H1 (cell line): Measurements from ENCODE around the gene SPACA9. TPM values are rescaled to one million over a fixed set of nuclear protein-coding genes. Genes with fewer than 3 reads are reported as not detected.

ENCODE experiments used
- CTCF ChIA-PET: fragments of 300-600 bp; sonication (Branson Sonifier 250); formaldehyde crosslinking; loops from one replicate; lab custom pipeline; 2021; ENCODE audit not compliant: partially characterized antibody; lab: Charles Lee
- POLR2A ChIA-PET: fragments of 300-600 bp; sonication (Branson Sonifier 250); formaldehyde crosslinking; loops from one replicate; lab custom pipeline; 2021; ENCODE audit warnings: inconsistent platforms; ENCODE audit not compliant: partially characterized antibody; lab: Charles Lee
- DNase-seq, 2 experiments: peaks; one replicate each; pipeline versions ENCODE4 v3.0.0 to v3.0.0-alpha.2; 2010 to 2022; ENCODE audit warnings: low spot score in 2 of 2, low read depth in 1 of 2, mixed read lengths in 1 of 2
- FAIRE-seq: peaks from 2 replicates; lab custom pipeline; 2011; peaks lifted over from hg19 to GRCh38; lab: Jason Lieb, UNC
- H2AFZ ChIP-seq: 2 replicates; pipeline ENCODE4 v1.8.1; 2012; ENCODE audit warnings: low read length, inconsistent platforms
- H2AK5ac ChIP-seq: 2 replicates; pipeline ENCODE4 v1.6.1; 2013; ENCODE audit warnings: low read depth, low read length
- H2BK120ac ChIP-seq: replicated peaks from 2 replicates; pipeline ENCODE3; 2013; ENCODE audit warnings: low read depth, low read length, inconsistent platforms
- H2BK12ac ChIP-seq: 2 replicates; pipeline ENCODE4 v1.6.1; 2013; ENCODE audit warnings: low read depth, low read length
- H2BK15ac ChIP-seq: 2 replicates; pipeline ENCODE4 v1.6.1; 2013; ENCODE audit warnings: low read length
- H2BK20ac ChIP-seq: 2 replicates; pipeline ENCODE4 v1.6.1; 2013; ENCODE audit warnings: low read length
- H2BK5ac ChIP-seq: 2 replicates; pipeline ENCODE4 v1.6.1; 2013; ENCODE audit warnings: low read depth, low read length
- H3K14ac ChIP-seq: 2 replicates; pipeline ENCODE4 v1.6.1; 2013; ENCODE audit warnings: inconsistent platforms; ENCODE audit not compliant: insufficient read length
- H3K18ac ChIP-seq: 2 replicates; pipeline ENCODE4 v1.6.1; 2013; ENCODE audit warnings: low read length; ENCODE audit errors: extremely low read depth
- H3K23ac ChIP-seq: 2 replicates; pipeline ENCODE4 v1.6.1; 2013; ENCODE audit warnings: inconsistent platforms; ENCODE audit not compliant: insufficient read length
- H3K23me2 ChIP-seq: 2 replicates; pipeline ENCODE4 v1.6.1; 2013; ENCODE audit warnings: low read depth, low read length
- H3K27ac ChIP-seq: 2 replicates; pipeline ENCODE4 v1.6.1; 2011; ENCODE audit warnings: low read depth, low read length, inconsistent platforms
- H3K27me3 ChIP-seq, 4 experiments: replicated peaks in 1 of 4; 1 replicate in 1 of 4; 2 replicates in 3 of 4; pipeline versions ENCODE4 v1.6.1 to v1.8.1; 2011 to 2013; ENCODE audit warnings: low read length in 3 of 4, mild to moderate bottlenecking in 3 of 4, inconsistent platforms in 2 of 4, mixed read lengths in 2 of 4, moderate library complexity in 1 of 4; ENCODE audit not compliant: control insufficient read depth in 3 of 4, insufficient read depth in 3 of 4; ENCODE audit errors: extremely low read depth in 1 of 4
- H3K36me3 ChIP-seq, 4 experiments: 2 replicates each; pipeline versions ENCODE4 v1.6.1 to v1.8.1; 2011 to 2013; ENCODE audit warnings: mild to moderate bottlenecking in 4 of 4, low read length in 3 of 4, moderate library complexity in 2 of 4, control low read depth in 1 of 4, inconsistent platforms in 1 of 4; ENCODE audit not compliant: insufficient read depth in 4 of 4, control insufficient read depth in 2 of 4
- H3K4ac ChIP-seq: replicated peaks from 2 replicates; pipeline ENCODE3; 2013; ENCODE audit warnings: low read length, low read depth, mixed read lengths, inconsistent platforms; ENCODE audit not compliant: insufficient read length
- H3K4me1 ChIP-seq, 4 experiments: replicated peaks in 1 of 4; 1 replicate in 1 of 4; 2 replicates in 3 of 4; pipeline versions ENCODE4 v1.6.1 to v1.8.1; 2011 to 2013; ENCODE audit warnings: low read length in 3 of 4, inconsistent platforms in 2 of 4, mixed read lengths in 1 of 4; ENCODE audit not compliant: insufficient read depth in 4 of 4, control insufficient read depth in 3 of 4
- H3K4me2 ChIP-seq, 2 experiments: 2 replicates each; pipeline versions ENCODE4 v1.6.1 to v1.8.1; 2011 to 2013; ENCODE audit warnings: low read depth in 2 of 2, low read length in 2 of 2, control low read depth in 1 of 2, inconsistent platforms in 1 of 2, mild to moderate bottlenecking in 1 of 2; ENCODE audit not compliant: insufficient read depth in 1 of 2
- H3K4me3 ChIP-seq, 4 experiments: fragments of 200-600, 300-600 bp in 1 of 4; sonication (generic), shearing (Covaris generic), sonication (Bioruptor Twin) in 1 of 4; 2 replicates each; pipeline versions ENCODE4 v1.5.1 to v1.8.1; 2011 to 2016; ENCODE audit warnings: low read length in 4 of 4, low read depth in 3 of 4, control low read depth in 2 of 4, inconsistent platforms in 2 of 4, mild to moderate bottlenecking in 2 of 4, mixed read lengths in 1 of 4, moderate library complexity in 1 of 4; ENCODE audit not compliant: insufficient read depth in 2 of 4; ENCODE audit errors: extremely low read depth in 1 of 4
- H3K56ac ChIP-seq: replicated peaks from 2 replicates; pipeline ENCODE3; 2013; ENCODE audit warnings: low read depth, mild to moderate bottlenecking, mixed read lengths, low read length, inconsistent platforms; ENCODE audit not compliant: insufficient read length
- H3K79me1 ChIP-seq: 2 replicates; pipeline ENCODE4 v1.6.1; 2013; ENCODE audit warnings: low read depth, low read length, control low read depth
- H3K79me2 ChIP-seq, 2 experiments: 2 replicates each; pipeline versions ENCODE4 v1.6.1 to v1.8.1; 2012 to 2013; ENCODE audit warnings: low read length in 2 of 2, mild to moderate bottlenecking in 2 of 2, inconsistent platforms in 1 of 2; ENCODE audit not compliant: insufficient read depth in 2 of 2, control insufficient read depth in 1 of 2
- H3K9ac ChIP-seq, 4 experiments: replicated peaks in 1 of 4; 1 replicate in 1 of 4; 2 replicates in 3 of 4; pipeline versions ENCODE4 v1.6.1 to v1.8.1; 2011 to 2013; ENCODE audit warnings: low read depth in 3 of 4, low read length in 3 of 4, control low read depth in 2 of 4, mild to moderate bottlenecking in 2 of 4, moderate library complexity in 2 of 4, inconsistent platforms in 1 of 4; ENCODE audit errors: extremely low read depth in 1 of 4
- H3K9me3 ChIP-seq, 2 experiments: 2 replicates each; pipeline versions ENCODE4 v1.6.1 to v1.8.1; 2012 to 2013; ENCODE audit warnings: mild to moderate bottlenecking in 2 of 2, moderate library complexity in 2 of 2, control low read depth in 1 of 2, inconsistent platforms in 1 of 2, low read depth in 1 of 2, low read length in 1 of 2, mixed read lengths in 1 of 2; ENCODE audit not compliant: insufficient read depth in 2 of 2
- H4K20me1 ChIP-seq, 2 experiments: replicated peaks in 1 of 2; 2 replicates each; pipeline versions ENCODE3 to v1.8.1; 2011 to 2013; ENCODE audit warnings: inconsistent platforms in 2 of 2, low read length in 2 of 2, mild to moderate bottlenecking in 1 of 2; ENCODE audit not compliant: insufficient read depth in 2 of 2, control insufficient read depth in 1 of 2
- H4K5ac ChIP-seq: 2 replicates; pipeline ENCODE4 v1.6.1; 2013; ENCODE audit warnings: low read length, low read depth, mixed read lengths, inconsistent platforms; ENCODE audit not compliant: insufficient read length
- H4K8ac ChIP-seq: 2 replicates; pipeline ENCODE4 v1.8.0; 2013; ENCODE audit warnings: mild to moderate bottlenecking, moderate library complexity, low read length, inconsistent platforms; ENCODE audit not compliant: insufficient read depth; ENCODE audit errors: extremely low read depth
- H4K91ac ChIP-seq: replicated peaks from 2 replicates; pipeline ENCODE3; 2013; ENCODE audit warnings: low read length, mixed read lengths, inconsistent platforms; ENCODE audit not compliant: insufficient read length
- RNF2 ChIP-seq: fragments of 200-900, 300-1000 bp; sonication (generic); IDR thresholded peaks from 2 replicates; pipeline ENCODE4 v1.7.1; 2016; ENCODE audit warnings: borderline replicate concordance, low read depth, mild to moderate bottlenecking, antibody characterized with exemption, low read length; ENCODE audit not compliant: poor library complexity, severe bottlenecking; ENCODE audit errors: missing control alignments
- SRF ChIP-seq: IDR thresholded peaks from 2 replicates; pipeline ENCODE4 v1.6.1; 2011; ENCODE audit warnings: mild to moderate bottlenecking, low read depth, low read length, moderate library complexity
- TAF1 ChIP-seq: IDR thresholded peaks from 2 replicates; pipeline ENCODE4 v1.6.1; 2011; ENCODE audit warnings: mild to moderate bottlenecking, low read depth, low read length
- TBP ChIP-seq: IDR thresholded peaks from 2 replicates; pipeline ENCODE4 v1.6.1; 2011; ENCODE audit warnings: low read depth, low read length, improper control_type of control experiment
- WGBS, 2 experiments: shearing (Covaris generic) in 1 of 2; methylation state at CpG; one replicate each; pipeline versions ENCODE4 v1.1.6 to v1.1.7; 2013 to 2015; ENCODE audit warnings: low lambda C conversion rate in 2 of 2, mixed read lengths in 2 of 2, inconsistent platforms in 1 of 2, low coverage in 1 of 2, missing lambda C conversion rate in 1 of 2; ENCODE audit not compliant: insufficient replicate concordance in 2 of 2, insufficient coverage in 1 of 2, insufficient read length in 1 of 2; ENCODE audit errors: extremely low coverage in 1 of 2, missing lambda C conversion rate in 1 of 2; 5-methylcytosine and 5-hydroxymethylcytosine counted together
- long read RNA-seq, 2 experiments: library from RNA in 1 of 2; library from capped mRNA in 1 of 2; stranded (forward); transcript quantifications; one replicate each; pipeline ENCODE4 v2.0.0, GENCODE V29; 2021; ENCODE audit warnings: inconsistent platforms in 1 of 2
- polyA minus RNA-seq, 3 experiments: library from RNA; depleted of rRNA, polyadenylated mRNA; stranded (reverse); fragments of >200 nt; gene quantifications; 1 replicate in 2 of 3; 2 replicates in 1 of 3; pipeline ENCODE4 v1.2.3, GENCODE V29; 2011
- polyA plus RNA-seq, 7 experiments: library from polyadenylated mRNA; depleted of rRNA in 3 of 7; stranded (reverse) in 5 of 7; unstranded in 2 of 7; fragments of >200 nt in 5 of 7; fragments of 200-250 nt in 2 of 7; gene quantifications; 1 replicate in 5 of 7; 2 replicates in 1 of 7; 4 replicates in 1 of 7; pipeline versions ENCODE4 v1.2.1 to v1.2.3, GENCODE V29; 2011 to 2013; ENCODE audit warnings: missing spikeins in 2 of 7, mixed read lengths in 2 of 7
- total RNA-seq: library from RNA; stranded (reverse); fragmentation: NEBNext Ultra II Directional; extraction: Animal tissue kit (Norgen Biotek cat#: 25700); gene quantifications from 2 replicates; pipeline ENCODE4 v1.2.1, GENCODE V29; 2021

Gene SPACA9
- total RNA-seq = 0.29 and 0.63 TPM in 2 replicates
- polyA plus RNA-seq (2011; rRNA removed) = 1.3 and 1.4 TPM in 2 replicates
- 1.2 TPM for polyA plus RNA-seq (2011; cell fraction: cytosol; rRNA removed)
- 2.3 TPM for polyA plus RNA-seq (2011; cell fraction: nucleus; rRNA removed)
- 0.72 to 1.4 TPM (median 1.2 TPM) in 4 replicates for polyA plus RNA-seq (2012, experiment 1 of 2)
- 0.72 TPM for polyA plus RNA-seq (2012, experiment 2 of 2)
- 0.83 TPM for polyA plus RNA-seq (2013, experiment 1 of 2)
- polyA plus RNA-seq (2013, experiment 2 of 2) = 1.1 TPM
- polyA minus RNA-seq (2011; rRNA and poly(A)+ RNA removed) = 1.2 and 1.5 TPM in 2 replicates
- 0.81 TPM for polyA minus RNA-seq (2011; cell fraction: cytosol; rRNA and poly(A)+ RNA removed)
- polyA minus RNA-seq (2011; cell fraction: nucleus; rRNA and poly(A)+ RNA removed) = 0.40 TPM
- long read RNA-seq, experiment 1, partial matches to known transcripts = 0 of 1 reads
- long read RNA-seq, experiment 1, other reads (novel, unspliced or antisense) = 0 of 1 reads
- long read RNA-seq, experiment 2 = 0 reads

GRCh38 chr9:132878695-132879456 lies at the start of gene SPACA9:
TSS of gene SPACA9 (plus strand) at chr9:132878898. CDS start at chr9:132883948, 5,050 bp downstream.
- Histone ChIP-seq H3K9ac (peak within 1 kb of the TSS in 2 of 4 experiments; percentile 15 to 34; a peak in 3 of 7 replicates), H4K5ac (peak within 1 kb of the TSS; percentile 34), H3K18ac (no peak within 1 kb of the TSS; the same call in 1 of the 2 replicates), H3K4me2 (peak within 1 kb of the TSS; percentile 69 to 90), H2BK12ac (no peak within 1 kb of the TSS), H4K20me1 (no peaks in the 10 kb centered on the region), H3K27ac (no peak within 1 kb of the TSS), H3K79me2 (no peaks in the 10 kb centered on the region), H4K91ac (no peak within 1 kb of the TSS), H3K27me3 (peaks cover 0 to 14% (median 9%) of the 10 kb centered on the region in 4 experiments; a peak in 6 of 7 replicates), H2BK15ac (no peak within 1 kb of the TSS), H4K8ac (peak within 1 kb of the TSS; percentile 91; the same call in 1 of the 2 replicates), H3K79me1 (no peaks in the 10 kb centered on the region), H3K14ac (no peak within 1 kb of the TSS), H3K36me3 (no peaks in the 10 kb centered on the region), H3K23ac (no peak within 1 kb of the TSS), H2BK120ac (no peak within 1 kb of the TSS), H3K4ac (no peak within 1 kb of the TSS), H3K4me3 (peak within 1 kb of the TSS; percentile 69 to 97 (median 88)), H2AK5ac (no peak within 1 kb of the TSS), H3K23me2 (peaks cover 7% of the 10 kb centered on the region; the same call in 1 of the 2 replicates), H3K9me3 (no peaks in the 10 kb centered on the region), H3K4me1 (peaks cover 0 to 6% (median 0%) of the 10 kb centered on the region in 4 experiments; a peak in 1 of 7 replicates), H3K56ac (peak within 1 kb of the TSS; percentile 39), H2BK5ac (no peak within 1 kb of the TSS), H2BK20ac (no peak within 1 kb of the TSS), H2AFZ (peak within 1 kb of the TSS; percentile 90; the same call in 1 of the 2 replicates)
- POLR2A ChIA-PET = interaction anchor here (1.6 to 1.9 kb wide), 2 partner anchors 13 to 65 kb away, joined by 4 to 7 read pairs; partner anchors contain the start of gene TSC1
- TF ChIP-seq TAF1 (0 out of 2 replicates have a peak, but pooled peaks have one; percentile 2), SRF (no peak), RNF2 (no peak), TBP (no peak)
- FAIRE-seq (no peak), DNase-seq (peak in 1 of 2 experiments; percentile 79)
- 23% methylated on average over 31 of the region's 42 CpGs; no CpG with 5 or more reads in 1 of the 2 experiments for WGBS, 2 experiments
- CTCF ChIA-PET = interaction anchor here (0.7 to 15.0 kb wide), 8 partner anchors 12 to 75 kb away, joined by 3 to 115 read pairs (median 4); no protein-coding TSS in a partner anchor
